Measurements from ENCODE around the gene VAV3. TPM values are rescaled to one million over a fixed set of nuclear protein-coding genes. Genes with fewer than 3 reads are reported as not detected.

VAV3 gene
- total and polyA plus RNA-seq, 2 of the 13 experiments (the other 11 are each of a cell fraction or from before 2014, with no cell fraction given): 15.9 to 29.8 TPM

GRCh38 chr1:107966550-107966949 is 1.6 kb upstream of the VAV3 start:
- Histone ChIP-seq H3K9ac (ENCODE audit: insufficient read depth, low read depth, low read length) (no peak overlapping the region), H3K4me1 (ENCODE audit: insufficient read depth, low read length) (peaks cover 18% of the 10 kb centered on the region; the same call in 1 of the 2 replicates), H4K20me1 (ENCODE audit: insufficient read depth, low read length) (no peaks in the 10 kb centered on the region), H3K27ac (ENCODE audit: extremely low read length, insufficient read depth, low read length) (no peak overlapping the region), H2AFZ (ENCODE audit: low read length) (no peak overlapping the region), H3K4me3 (replicated peaks in 1 of 3; ENCODE audit: insufficient read depth in 1 of 3, low read depth in 2 of 3, low read length in 3 of 3) (no peak overlapping the region), H3K36me3 (replicated peaks in 1 of 2; ENCODE audit: control insufficient read depth in 1 of 2, insufficient read depth in 2 of 2, low read length in 2 of 2) (no peaks in the 10 kb centered on the region), H3K27me3 (ENCODE audit: control insufficient read depth in 1 of 2, insufficient read depth in 2 of 2, low read length in 2 of 2) (peaks cover 6 to 26% of the 10 kb centered on the region in 2 experiments), H3K9me3 (ENCODE audit: low read length) (no peaks in the 10 kb centered on the region), H3K79me2 (ENCODE audit: insufficient read depth, low read length) (no peaks in the 10 kb centered on the region), H3K4me2 (ENCODE audit: low read depth, low read length) (no peak overlapping the region)
- no peak for FAIRE-seq
- CTCF ChIA-PET (ENCODE audit: low intra/inter-chr PET ratio, low total read pairs): no interaction called here
- in situ Hi-C loops (cut with HindIII; ENCODE audit: extremely low pct_ligation_motif_present, low pct_unique_long_range_greater_than_20kb): no loop called here
- no TSS peak for BruUV-seq (replicated peaks)
- no peak for DNase-seq (ENCODE audit: low spot score)
- intact Hi-C loops (cut with micrococcal nuclease; ENCODE audit: unreplicated experiment): no loop called here
- POLR2A ChIA-PET: no interaction called here
- WGBS (ENCODE audit: low lambda C conversion rate): 59% methylated on average over 8 of the region's 8 CpGs
- ATAC-seq: no peak
- TF ChIP-seq SIX4 (CRISPR knock-in tag; IDR thresholded peaks at IDR 0.05) (no peak), SP1 (IDR thresholded peaks at IDR 0.05) (no peak), SP1 (CRISPR knock-in tag; IDR thresholded peaks at IDR 0.05) (no peak), TBX3 (IDR thresholded peaks at IDR 0.05; ENCODE audit: borderline replicate concordance) (no peak), ZNF75D (CRISPR knock-in tag; IDR thresholded peaks at IDR 0.05; ENCODE audit: borderline replicate concordance) (no peak), ZNF10 (CRISPR knock-in tag; IDR thresholded peaks at IDR 0.05; ENCODE audit: borderline replicate concordance, low read depth) (no peak), YEATS2 (CRISPR knock-in tag; IDR thresholded peaks at IDR 0.05; ENCODE audit: borderline replicate concordance) (no peak), ZNF282 (IDR thresholded peaks at IDR 0.05; ENCODE audit: partially characterized antibody) (no peak), ZNF44 (CRISPR knock-in tag; IDR thresholded peaks at IDR 0.05) (no peak), ZKSCAN8 (CRISPR knock-in tag; IDR thresholded peaks at IDR 0.05; ENCODE audit: borderline replicate concordance) (no peak), HBP1 (CRISPR knock-in tag; IDR thresholded peaks at IDR 0.05; ENCODE audit: low read depth) (no peak), NR1H2 (CRISPR knock-in tag; IDR thresholded peaks at IDR 0.05; ENCODE audit: borderline replicate concordance, low read depth) (no peak), MAFG (CRISPR knock-in tag; IDR thresholded peaks at IDR 0.05) (no peak), DRAP1 (CRISPR knock-in tag; IDR thresholded peaks at IDR 0.05) (no peak), ZNF329 (CRISPR knock-in tag; IDR thresholded peaks at IDR 0.05; ENCODE audit: low read depth) (no peak), STAT6 (CRISPR knock-in tag; IDR thresholded peaks at IDR 0.05; ENCODE audit: borderline replicate concordance) (no peak)
- TF ChIP-seq, protein P1, sequence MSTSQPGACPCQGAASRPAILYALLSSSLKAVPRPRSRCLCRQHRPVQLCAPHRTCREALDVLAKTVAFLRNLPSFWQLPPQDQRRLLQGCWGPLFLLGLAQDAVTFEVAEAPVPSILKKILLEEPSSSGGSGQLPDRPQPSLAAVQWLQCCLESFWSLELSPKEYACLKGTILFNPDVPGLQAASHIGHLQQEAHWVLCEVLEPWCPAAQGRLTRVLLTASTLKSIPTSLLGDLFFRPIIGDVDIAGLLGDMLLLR (CRISPR knock-in tag; IDR thresholded peaks at IDR 0.05): no peak
- TF ChIP-seq, protein P2, sequence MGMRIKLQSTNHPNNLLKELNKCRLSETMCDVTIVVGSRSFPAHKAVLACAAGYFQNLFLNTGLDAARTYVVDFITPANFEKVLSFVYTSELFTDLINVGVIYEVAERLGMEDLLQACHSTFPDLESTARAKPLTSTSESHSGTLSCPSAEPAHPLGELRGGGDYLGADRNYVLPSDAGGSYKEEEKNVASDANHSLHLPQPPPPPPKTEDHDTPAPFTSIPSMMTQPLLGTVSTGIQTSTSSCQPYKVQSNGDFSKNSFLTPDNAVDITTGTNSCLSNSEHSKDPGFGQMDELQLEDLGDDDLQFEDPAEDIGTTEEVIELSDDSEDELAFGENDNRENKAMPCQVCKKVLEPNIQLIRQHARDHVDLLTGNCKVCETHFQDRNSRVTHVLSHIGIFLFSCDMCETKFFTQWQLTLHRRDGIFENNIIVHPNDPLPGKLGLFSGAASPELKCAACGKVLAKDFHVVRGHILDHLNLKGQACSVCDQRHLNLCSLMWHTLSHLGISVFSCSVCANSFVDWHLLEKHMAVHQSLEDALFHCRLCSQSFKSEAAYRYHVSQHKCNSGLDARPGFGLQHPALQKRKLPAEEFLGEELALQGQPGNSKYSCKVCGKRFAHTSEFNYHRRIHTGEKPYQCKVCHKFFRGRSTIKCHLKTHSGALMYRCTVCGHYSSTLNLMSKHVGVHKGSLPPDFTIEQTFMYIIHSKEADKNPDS (CRISPR knock-in tag; IDR thresholded peaks at IDR 0.05): no peak
